Thyroid gland (tissue), 4 donors: ENCODE measurements around the gene CDH4. TPM values are rescaled to one million over a fixed set of nuclear protein-coding genes. Genes with fewer than 3 reads are reported as not detected.

Source experiments
- DNase-seq, 2 donors: peaks; one replicate each; pipeline ENCODE4 v3.0.0-alpha.2; 2019
- H3K27ac ChIP-seq, 3 donors: fragments of 200-600 bp; sonication (generic); 1 replicate in 2 of 3; 2 replicates in 1 of 3; pipeline ENCODE4 v1.5.1; 2016 to 2019; ENCODE audit warnings: mild to moderate bottlenecking in 1 of 3, moderate library complexity in 1 of 3
- H3K27me3 ChIP-seq: fragments of 200-600 bp; sonication (generic); one replicate; pipeline ENCODE4 v1.5.1; 2019
- H3K36me3 ChIP-seq, 2 donors: fragments of 200-600 bp; sonication (generic); one replicate each; pipeline ENCODE4 v1.5.1; 2016 to 2019
- H3K4me1 ChIP-seq, 2 donors: fragments of 200-600 bp; sonication (generic); one replicate each; pipeline ENCODE4 v1.5.1; 2017 to 2019
- H3K4me3 ChIP-seq, 3 donors: fragments of 200-600 bp; sonication (generic); replicated peaks in 1 of 3; 1 replicate in 2 of 3; 2 replicates in 1 of 3; pipeline ENCODE4 v1.5.1; 2016; ENCODE audit warnings: mild to moderate bottlenecking in 1 of 3
- H3K9me3 ChIP-seq: fragments of 200-600 bp; sonication (generic); one replicate; pipeline ENCODE4 v1.5.1; 2017
- CTCF ChIP-seq, 6 experiments: fragments of 200-600 bp in 3 of 6; fragments of 450-650 bp in 3 of 6; sonication (generic) in 3 of 6; IDR thresholded peaks; one replicate each; pipeline ENCODE4 v1.5.1; 2016 to 2019; ENCODE audit warnings: antibody characterized with exemption in 6 of 6, mild to moderate bottlenecking in 2 of 6, inconsistent platforms in 1 of 6, moderate library complexity in 1 of 6
- POLR2A ChIP-seq, 2 donors: fragments of 450-650 bp; IDR thresholded peaks; one replicate each; pipeline ENCODE4 v1.6.1; 2017; ENCODE audit warnings: antibody characterized with exemption in 2 of 2, mild to moderate bottlenecking in 2 of 2, moderate library complexity in 1 of 2
- WGBS, 2 donors: methylation state at CpG; one replicate each; pipeline ENCODE4 v1.1.5; 2017; 5-methylcytosine and 5-hydroxymethylcytosine counted together
- intact Hi-C: fragments of 100-400 bp; cut with DNase I; formaldehyde crosslinking; loops from one replicate; pipeline ENCODE4 v1.15.1; 2023
- total RNA-seq, 4 donors: library from RNA; depleted of rRNA; stranded (reverse); fragments of >200 nt; gene quantifications; one replicate each; pipeline ENCODE4 v1.2.3, GENCODE V29; 2016

CDH4 gene
- total RNA-seq, 4 donors from 2014 or later: 0.22 to 0.29 (median 0.29) TPM; not detected in 1

- H3K9me3 ChIP-seq: no peaks in the 10 kb centered on the region
- no peak overlapping the region for H3K27ac ChIP-seq
- H3K4me3 ChIP-seq: no peak overlapping the region
- no peaks in the 10 kb centered on the region for H3K4me1 ChIP-seq
- intact Hi-C loops: no loop called here
- no peaks in the 10 kb centered on the region for H3K36me3 ChIP-seq
- TF ChIP-seq POLR2A (IDR thresholded peaks at IDR 0.05): no peak
- TF ChIP-seq CTCF (IDR thresholded peaks at IDR 0.05): no peak
- WGBS, 2 donors: 67 to 84% methylated on average over 6 to 15 of the region's 25 CpGs
- no peak for DNase-seq
- peaks cover 7% of the 10 kb centered on the region for H3K27me3 ChIP-seq
Observed at GRCh38 chr20:61966492-61967244, 714.6 kb downstream of the CDH4 start.

DNA sequence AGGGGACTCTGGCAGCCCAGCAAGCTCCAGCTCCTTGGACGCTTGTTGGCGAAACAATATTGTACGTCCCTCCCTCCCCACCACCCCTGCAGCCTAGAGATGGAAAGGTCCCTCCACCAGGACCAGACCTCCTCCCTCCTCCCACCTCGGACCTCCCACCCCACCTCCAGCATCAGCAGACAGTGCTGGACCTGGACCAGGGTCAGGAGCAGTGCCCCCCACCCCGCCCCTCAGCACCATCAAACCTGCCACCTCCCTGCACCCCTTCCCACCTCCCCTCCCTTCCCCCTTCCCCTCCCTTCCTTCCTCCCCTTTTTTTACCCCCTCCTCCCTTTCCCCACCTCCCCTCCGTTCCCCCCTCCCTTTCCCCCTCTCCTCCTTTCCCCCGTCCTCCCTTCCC, 715.2 kb downstream of the CDH4 start:
- H3K27me3 ChIP-seq: peaks cover 7% of the 10 kb centered on the region
- no peak overlapping the region for H3K4me3 ChIP-seq
- no peak for TF ChIP-seq CTCF (IDR thresholded peaks at IDR 0.05)
- TF ChIP-seq POLR2A (IDR thresholded peaks at IDR 0.05): no peak
- H3K27ac ChIP-seq: no peak overlapping the region
- no peak for DNase-seq
- H3K4me1 ChIP-seq: no peaks in the 10 kb centered on the region
- no peaks in the 10 kb centered on the region for H3K9me3 ChIP-seq
- WGBS, 2 donors: 69 to 78% methylated on average over 5 to 6 of the region's 7 CpGs
- intact Hi-C loops: no loop called here
- H3K36me3 ChIP-seq: peaks cover 1 to 2% of the 10 kb centered on the region in 2 donors

DNA sequence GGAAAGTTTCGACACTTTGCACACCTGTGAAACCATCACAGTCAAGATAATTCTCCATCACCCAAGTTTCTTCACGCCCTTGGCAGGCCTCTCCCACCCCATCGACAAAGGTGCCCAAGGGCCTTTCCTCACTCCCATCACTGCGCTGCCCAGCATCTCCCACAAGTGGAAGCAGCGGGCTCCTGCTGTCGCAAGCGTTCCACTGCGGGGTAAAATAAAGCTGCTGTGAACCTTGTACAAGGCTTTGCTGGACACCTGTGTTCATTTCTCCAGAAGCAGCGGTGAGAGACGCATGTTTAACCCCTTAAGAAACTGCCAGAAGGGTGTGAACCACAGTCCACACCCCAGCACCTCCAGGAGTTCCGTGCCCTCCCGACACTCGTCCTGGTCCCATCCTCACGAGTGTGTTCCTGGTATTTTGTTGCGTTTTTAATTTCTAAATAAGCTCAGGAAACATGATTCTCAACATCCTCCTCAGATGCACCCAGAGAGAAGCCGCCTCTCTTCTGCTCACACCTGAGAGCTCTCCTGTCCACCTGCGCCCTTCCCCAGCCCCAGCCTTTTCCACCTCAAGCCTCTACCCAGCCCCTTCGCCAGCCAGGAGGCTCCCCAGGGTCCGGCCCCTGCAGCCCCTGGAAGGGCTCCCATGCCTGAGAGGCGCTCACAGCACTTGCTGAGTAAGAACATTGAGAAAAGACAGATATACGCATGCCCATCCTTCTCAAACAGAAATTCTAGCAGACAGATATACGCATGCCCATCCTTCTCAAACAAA, 716.2 kb downstream of the CDH4 start:
- no peaks in the 10 kb centered on the region for H3K4me1 ChIP-seq
- H3K27ac ChIP-seq: no peak overlapping the region
- no peak for TF ChIP-seq CTCF (IDR thresholded peaks at IDR 0.05)
- WGBS, 2 donors: 58 to 66% methylated on average over 22 of the region's 22 CpGs
- peaks cover 7% of the 10 kb centered on the region in 2 donors for H3K36me3 ChIP-seq
- peaks cover 7% of the 10 kb centered on the region for H3K27me3 ChIP-seq
- H3K4me3 ChIP-seq: no peak overlapping the region
- H3K9me3 ChIP-seq: no peaks in the 10 kb centered on the region
- intact Hi-C loops: no loop called here
- no peak for DNase-seq

GRCh38 chr20:61968932-61969331, 716.9 kb downstream of the CDH4 start:
- Histone ChIP-seq H3K9me3 (no peaks in the 10 kb centered on the region), H3K27me3 (peaks cover 7% of the 10 kb centered on the region), H3K36me3 (peaks cover 9 to 14% of the 10 kb centered on the region in 2 donors), H3K4me3 (no peak overlapping the region), H3K27ac (no peak overlapping the region), H3K4me1 (no peaks in the 10 kb centered on the region)
- 76% methylated on average over 8 to 11 of the region's 11 CpGs for WGBS, 2 donors
- no peak for TF ChIP-seq CTCF (IDR thresholded peaks at IDR 0.05)
- no peak for TF ChIP-seq POLR2A (IDR thresholded peaks at IDR 0.05)
- DNase-seq: no peak
- intact Hi-C loops: no loop called here

DNA sequence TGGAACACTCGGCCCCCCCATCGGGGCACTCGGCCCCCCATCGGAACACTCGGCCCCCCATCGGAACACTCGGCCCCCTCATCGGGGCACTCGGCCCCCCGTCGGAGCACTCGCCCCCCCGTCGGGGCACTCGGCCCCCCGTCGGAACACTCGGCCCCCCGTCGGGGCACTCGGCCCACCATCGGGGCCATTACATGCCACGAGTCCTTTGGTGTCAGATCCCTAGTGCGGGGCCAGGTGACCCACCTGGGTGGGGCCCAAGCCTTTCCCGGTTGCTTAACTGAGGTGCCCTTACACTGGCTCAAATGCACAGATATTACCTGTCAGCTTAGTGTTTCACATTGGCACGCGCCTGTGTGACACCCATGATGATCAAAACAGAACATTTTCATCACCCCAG, 717.7 kb downstream of the CDH4 start:
- intact Hi-C loops: no loop called here
- no peaks in the 10 kb centered on the region for H3K4me1 ChIP-seq
- H3K4me3 ChIP-seq: no peak overlapping the region
- H3K27ac ChIP-seq: no peak overlapping the region
- no peak for TF ChIP-seq CTCF (IDR thresholded peaks at IDR 0.05)
- TF ChIP-seq POLR2A (IDR thresholded peaks at IDR 0.05): no peak
- no peaks in the 10 kb centered on the region for H3K9me3 ChIP-seq
- DNase-seq: no peak
- peaks cover 5% of the 10 kb centered on the region for H3K27me3 ChIP-seq
- WGBS, 2 donors: 88 to 92% methylated on average over 9 of the region's 27 CpGs
- peaks cover 15 to 20% of the 10 kb centered on the region in 2 donors for H3K36me3 ChIP-seq
